Neural cell (in vitro differentiated cells): ENCODE measurements around the gene MRTFB.

Source experiments
- CTCF ChIP-seq: fragments of 450-650 bp; IDR thresholded peaks from 2 replicates; pipeline ENCODE4 v1.5.1; 2014; ENCODE audit warnings: antibody characterized with exemption, mild to moderate bottlenecking, moderate library complexity; ENCODE audit not compliant: poor library complexity, severe bottlenecking
- EP300 ChIP-seq: fragments of 450-650 bp; conservative IDR thresholded peaks from 2 replicates; pipeline ENCODE4 v1.6.1; 2014; ENCODE audit warnings: antibody characterized with exemption, mild to moderate bottlenecking, moderate library complexity; ENCODE audit not compliant: poor library complexity, severe bottlenecking
- MXI1 ChIP-seq: fragments of 450-650 bp; conservative IDR thresholded peaks from 2 replicates; pipeline ENCODE4 v1.6.1; 2014; ENCODE audit warnings: antibody characterized with exemption, mild to moderate bottlenecking; ENCODE audit not compliant: poor library complexity, severe bottlenecking
- POLR2AphosphoS5 ChIP-seq: IDR thresholded peaks from 2 replicates; pipeline ENCODE4 v1.6.1; 2012
- REST ChIP-seq: IDR thresholded peaks from 2 replicates; pipeline ENCODE4 v1.6.1; 2012; ENCODE audit warnings: borderline replicate concordance

GRCh38 chr16:14129502-14129901 lies 58.4 kb downstream of the MRTFB start:
- no peak for TF ChIP-seq CTCF
- TF ChIP-seq EP300: no peak
- TF ChIP-seq REST: no peak
- no peak for TF ChIP-seq POLR2AphosphoS5
- TF ChIP-seq MXI1: no peak
